Measurements from ENCODE around the gene TPMT.

- TF ChIP-seq CTCF (IDR thresholded peaks at IDR 0.05; ENCODE audit: low read length) (no peak), EZH2 (IDR thresholded peaks at IDR 0.05; ENCODE audit: borderline replicate concordance, low read length) (no peak)
These were observed 76.0 kb downstream of the TPMT start for GRCh38 chr6:18078866-18079265.
